ENCODE results near the gene PTGDS.

Gene PTGDS

GRCh38 chr9:136977223-136977622 is at the start of gene PTGDS:
Gene PTGDS (plus strand): TSS chr9:136977504. CDS start chr9:136977579, 75 bp downstream.
- no peak for DNase-seq

GRCh38 chr9:136928591-136928990 is 48.7 kb upstream of the PTGDS start:
- no peak for DNase-seq

GRCh38 chr9:136930014-136930413 is 47.3 kb upstream of the PTGDS start:
- DNase-seq = no peak

GRCh38 chr9:136931611-136932130 is 45.6 kb upstream of the PTGDS start:
- DNase-seq = no peak

- no peak for DNase-seq
Observed at GRCh38 chr9:136934277-136934676, 43.0 kb upstream of the PTGDS start.

GRCh38 chr9:136935651-136936050 is 41.7 kb upstream of the PTGDS start:
- DNase-seq = no peak

GRCh38 chr9:136936645-136937170 is 40.6 kb upstream of the PTGDS start:
- no peak for DNase-seq

- no peak for DNase-seq
Observed at GRCh38 chr9:136937186-136938001, 39.9 kb upstream of the PTGDS start.

GRCh38 chr9:136939431-136939995 is 37.8 kb upstream of the PTGDS start:
- DNase-seq = no peak

- no peak for DNase-seq
Observed at GRCh38 chr9:136939996-136940525, 37.2 kb upstream of the PTGDS start.

- no peak for DNase-seq
Observed at GRCh38 chr9:136940526-136941230, 36.6 kb upstream of the PTGDS start.

- DNase-seq = no peak
Observed at GRCh38 chr9:136941231-136942111, 35.8 kb upstream of the PTGDS start.

- DNase-seq = no peak
Observed at GRCh38 chr9:136942112-136942880, 35.0 kb upstream of the PTGDS start.

- no peak for DNase-seq
Observed at GRCh38 chr9:136942881-136943230, 34.4 kb upstream of the PTGDS start.

- peak; percentile 32 for DNase-seq
Observed at GRCh38 chr9:136943291-136944211, 33.8 kb upstream of the PTGDS start.

- DNase-seq = no peak
Observed at GRCh38 chr9:136944212-136944518, 33.1 kb upstream of the PTGDS start.

- DNase-seq = peak; percentile 98
Observed at GRCh38 chr9:136944519-136945332, 32.6 kb upstream of the PTGDS start, which contains the start of the genes C8G and FBXW5. Gene C8G (plus strand): TSS chr9:136945243. CDS start chr9:136945321, 78 bp downstream. Gene FBXW5 (minus strand): TSS chr9:136944738. CDS start chr9:136944083, 655 bp downstream.

GRCh38 chr9:136945333-136946227 is 31.7 kb upstream of the PTGDS start:
- no peak for DNase-seq
